SW 1271 (cell line): ENCODE data around the gene LMCD1.

Source experiments
- DNase-seq, 2 experiments: peaks; one replicate each; lab custom pipeline; 2025; lab: John Stamatoyannopoulos, UW

LMCD1 gene

GRCh38 chr3:8484409-8485140 lies 17.0 kb upstream of the LMCD1 start:
- no peak for DNase-seq

- no peak for DNase-seq
Measured at GRCh38 chr3:8485141-8485870, 16.3 kb upstream of the LMCD1 start.

GRCh38 chr3:8485943-8486342 lies 15.7 kb upstream of the LMCD1 start:
- no peak for DNase-seq

DNA sequence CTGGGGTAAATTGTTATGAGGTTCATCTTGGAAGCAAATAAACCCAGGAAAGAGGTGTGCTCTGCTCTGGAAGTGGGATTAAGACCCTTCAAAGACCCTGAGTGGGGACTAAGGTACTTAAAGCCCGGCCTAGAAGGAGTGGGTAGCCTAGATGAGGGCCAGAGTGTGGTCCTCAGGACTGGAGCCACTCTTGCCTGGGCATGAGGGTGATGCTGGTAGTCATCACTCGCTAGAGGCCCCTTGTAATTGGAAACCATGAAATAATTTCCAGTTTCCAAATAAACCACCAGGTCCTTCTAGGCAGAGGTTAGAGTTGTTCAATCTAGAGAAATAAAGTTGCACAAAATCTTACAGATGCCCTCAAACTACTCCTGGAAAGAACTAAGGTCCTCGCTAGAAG lies 15.2 kb upstream of the LMCD1 start:
- DNase-seq, result no peak

- DNase-seq, result no peak
Measured at GRCh38 chr3:8486936-8487335, 14.7 kb upstream of the LMCD1 start.

DNA sequence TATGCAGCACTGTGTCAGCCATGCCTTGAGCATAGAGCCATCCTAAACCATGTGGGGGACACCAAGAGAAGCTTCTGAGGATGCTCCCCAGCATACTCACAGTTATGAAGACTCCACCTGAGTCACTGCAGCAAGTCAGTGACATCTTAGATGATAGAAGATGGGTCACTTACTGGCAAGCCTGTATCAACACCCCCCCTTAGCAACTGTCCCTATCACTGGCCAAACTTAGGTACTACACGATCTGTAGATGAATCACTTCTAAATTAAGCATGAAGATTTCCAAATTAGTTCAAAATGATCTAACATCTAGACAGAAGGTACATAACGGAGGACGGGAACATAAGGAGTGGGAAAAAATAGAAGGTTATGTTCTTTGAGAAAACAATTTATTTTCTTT lies 13.2 kb upstream of the LMCD1 start:
- DNase-seq, result no peak

GRCh38 chr3:8488877-8489276 lies 12.7 kb upstream of the LMCD1 start:
- no peak for DNase-seq

DNA sequence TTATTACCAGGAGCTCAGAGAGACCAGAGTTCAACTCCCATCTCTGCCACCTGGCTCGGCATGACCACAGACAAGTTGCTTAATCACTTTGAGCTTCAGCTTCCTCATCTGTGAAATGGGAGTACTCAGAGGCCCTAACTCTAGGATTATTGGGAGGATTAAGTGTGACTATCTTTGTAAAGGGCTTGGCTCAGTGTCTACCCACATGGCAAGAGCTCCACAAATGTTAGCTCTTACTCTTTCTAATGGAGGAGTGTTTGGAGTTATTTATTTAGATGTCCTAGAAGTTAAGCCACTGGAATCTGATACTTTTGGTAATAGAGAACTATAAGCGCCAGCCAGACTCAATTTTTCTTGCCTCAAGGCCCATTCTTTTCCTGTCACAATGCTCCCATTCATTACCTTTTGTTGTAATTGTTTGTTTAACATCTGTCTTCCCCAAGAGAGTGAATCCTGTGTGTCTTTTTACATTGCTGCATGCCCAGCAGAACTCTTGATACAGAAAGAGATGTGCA lies 12.3 kb upstream of the LMCD1 start:
- DNase-seq, result no peak

- no peak for DNase-seq
Measured at GRCh38 chr3:8490079-8490552, 11.5 kb upstream of the LMCD1 start.

GRCh38 chr3:8491271-8492144 lies 10.1 kb upstream of the LMCD1 start:
- no peak for DNase-seq

GRCh38 chr3:8492744-8493511 lies 8.7 kb upstream of the LMCD1 start:
- DNase-seq, result no peak

GRCh38 chr3:8493744-8494143 lies 7.9 kb upstream of the LMCD1 start:
- DNase-seq, result no peak

DNA sequence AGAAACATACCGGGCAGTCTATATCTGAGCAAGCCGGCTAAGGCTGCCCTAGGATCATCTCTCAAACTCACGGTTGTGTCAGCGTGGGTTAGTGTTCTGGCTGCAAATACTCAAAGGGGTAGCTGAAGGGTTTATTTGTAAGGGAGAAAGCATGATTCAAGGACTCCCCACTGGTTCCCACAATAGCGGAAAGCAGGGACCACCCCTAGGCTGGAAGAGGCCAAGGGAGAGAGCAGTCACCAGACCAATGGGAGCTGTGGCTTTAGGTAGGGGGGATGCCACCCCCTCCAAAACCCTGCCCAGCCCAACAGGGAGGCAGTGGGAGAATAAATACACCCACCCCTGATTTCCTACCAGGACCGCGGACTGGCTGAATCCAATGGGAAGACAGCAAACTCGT lies 7.3 kb upstream of the LMCD1 start:
- DNase-seq, result no peak

- DNase-seq, result peak; percentile 14 to 27
Measured at GRCh38 chr3:8497582-8497981, 4.0 kb upstream of the LMCD1 start.

GRCh38 chr3:8499181-8499611 lies 2.4 kb upstream of the LMCD1 start:
- DNase-seq, result no peak

DNA sequence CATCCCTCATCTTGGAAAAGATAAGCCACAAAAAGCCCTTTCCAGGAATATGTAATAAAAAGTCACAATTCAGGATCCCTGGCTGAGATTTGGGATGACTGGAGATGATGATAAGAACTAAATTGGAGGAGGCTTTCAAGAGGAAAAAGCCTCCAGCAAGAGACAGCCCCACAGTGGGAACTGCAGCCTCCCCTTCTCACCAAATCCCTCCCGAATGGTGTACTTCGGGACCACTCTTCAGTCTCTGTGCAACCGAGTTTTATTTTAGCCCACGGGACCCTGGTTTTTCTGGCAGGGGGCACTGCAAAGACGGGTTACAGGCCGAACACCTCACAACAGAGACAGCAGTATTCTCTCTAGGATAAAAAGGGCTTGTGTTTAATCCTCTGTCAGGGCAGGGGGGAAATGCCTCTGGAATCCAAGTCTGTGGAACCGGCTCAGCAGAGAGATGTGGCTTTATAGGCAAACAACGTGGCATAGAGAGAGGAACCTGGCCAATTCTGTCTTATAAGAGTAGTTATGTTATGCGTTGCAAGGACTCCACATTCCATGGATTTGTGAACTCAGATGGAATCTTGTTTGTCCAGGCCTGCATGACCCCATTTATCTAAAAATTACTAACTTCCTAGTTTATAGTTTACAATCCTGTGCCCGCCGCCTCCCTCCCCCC lies 1.2 kb upstream of the LMCD1 start:
- no peak for DNase-seq

DNA sequence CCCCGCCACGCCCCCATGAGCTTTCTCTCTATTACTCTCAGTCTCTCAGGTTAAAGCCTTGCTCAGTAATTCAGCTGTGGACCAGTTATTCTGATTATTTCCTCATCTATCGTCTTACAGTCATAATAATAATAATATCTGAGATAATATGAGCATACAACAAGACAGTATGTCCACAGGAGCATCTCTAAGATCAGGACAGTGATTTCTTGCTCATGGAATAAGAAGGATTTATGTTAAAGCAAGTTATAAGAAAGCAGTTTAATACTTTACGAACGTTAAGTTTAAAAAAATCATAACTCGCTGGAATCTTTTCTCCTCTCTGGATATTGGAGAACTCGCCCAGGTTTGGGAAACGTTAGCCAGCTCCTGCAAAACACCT lies 643 bp upstream of the LMCD1 start:
- no peak for DNase-seq

GRCh38 chr3:8503461-8503860 lies 1.8 kb downstream of the LMCD1 start:
- DNase-seq, result no peak

DNA sequence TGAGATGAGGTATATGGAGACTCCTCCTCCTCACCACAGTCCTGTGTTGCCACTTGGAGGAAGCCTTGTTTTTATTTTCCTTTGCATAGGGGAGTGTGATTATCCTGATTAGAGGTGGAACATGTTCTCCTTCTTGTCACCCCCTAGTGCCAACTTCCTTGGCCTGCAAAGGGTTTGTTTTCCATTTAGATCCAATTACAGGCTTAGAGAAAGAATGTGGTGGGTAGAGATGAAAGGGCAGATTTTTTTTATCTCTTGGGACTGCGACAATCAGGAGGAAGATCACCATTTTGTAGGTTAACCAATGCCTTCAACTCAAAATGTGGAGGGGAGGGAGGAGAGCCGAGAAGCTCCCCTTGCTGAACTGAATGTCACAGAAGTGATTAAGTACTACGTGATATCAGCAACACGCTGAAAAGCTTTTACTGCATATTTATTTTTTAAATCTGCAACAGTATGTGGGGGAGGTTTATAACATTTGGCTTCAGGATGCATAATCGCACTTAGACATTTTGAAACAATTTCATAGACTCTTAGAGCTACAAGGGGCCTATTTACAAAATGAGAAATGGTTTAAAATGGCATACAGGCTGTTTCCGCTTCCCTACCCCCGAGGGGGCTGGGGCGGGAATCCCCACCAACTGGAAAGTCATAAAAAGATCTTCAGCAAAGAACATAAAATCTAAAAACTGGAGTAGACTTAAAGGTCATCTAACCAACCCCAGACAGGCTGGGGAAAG lies 2.4 kb downstream of the LMCD1 start:
- no peak for DNase-seq

DNA sequence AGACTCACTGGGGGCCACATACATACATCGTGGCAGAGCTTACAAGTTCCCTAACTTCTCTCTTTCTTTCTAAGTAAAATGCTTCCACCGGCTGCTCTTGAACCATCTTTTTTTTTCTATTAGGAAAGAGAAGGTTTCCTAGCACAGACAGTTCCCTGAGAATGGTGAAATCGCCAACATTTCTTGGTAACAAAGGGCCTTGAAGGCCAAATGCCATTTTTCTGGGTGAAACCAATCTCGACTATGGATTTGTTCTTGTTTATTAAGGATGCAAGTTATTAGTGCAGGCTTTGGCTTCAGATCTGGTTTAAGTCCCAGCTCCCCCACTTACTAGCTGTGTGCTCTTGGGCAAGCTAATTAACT lies 3.0 kb downstream of the LMCD1 start:
- no peak for DNase-seq
